Adrenal gland (tissue), 12 donors: ENCODE data around the gene SLC35B4. TPM values are rescaled to one million over a fixed set of nuclear protein-coding genes. Genes with fewer than 3 reads are reported as not detected.

Source experiments
- DNase-seq, 7 donors: peaks; one replicate each; pipeline ENCODE4 v3.0.0-alpha.2; 2019 to 2020
- H3K27ac ChIP-seq, 5 donors: fragments of 200-600 bp; sonication (generic) in 4 of 5; 1 replicate in 3 of 5; 2 replicates in 2 of 5; pipeline versions ENCODE4 v1.5.1 to v1.8.0; 2016 to 2020; ENCODE audit warnings: mild to moderate bottlenecking in 1 of 5
- H3K27me3 ChIP-seq: fragments of 200-600 bp; 2 replicates; pipeline ENCODE4 v1.8.0; 2021
- H3K36me3 ChIP-seq, 2 donors: fragments of 200-600 bp; replicated peaks in 1 of 2; 1 replicate in 1 of 2; 2 replicates in 1 of 2; pipeline versions ENCODE4 v1.5.1 to v1.8.0; 2018 to 2022
- H3K4me1 ChIP-seq, 2 donors: fragments of 200-600 bp; replicated peaks in 1 of 2; 1 replicate in 1 of 2; 2 replicates in 1 of 2; pipeline versions ENCODE4 v1.5.1 to v1.8.0; 2018 to 2021
- H3K4me3 ChIP-seq, 4 donors: fragments of 200-600 bp; sonication (generic) in 3 of 4; one replicate each; pipeline ENCODE4 v1.5.1; 2016 to 2018
- H3K9me3 ChIP-seq, 3 donors: fragments of 200-600 bp; sonication (generic) in 1 of 3; replicated peaks in 1 of 3; 1 replicate in 2 of 3; 2 replicates in 1 of 3; pipeline versions ENCODE4 v1.5.1 to v1.8.0; 2016 to 2021
- POLR2A ChIP-seq, 2 donors: fragments of 450-650 bp; IDR thresholded peaks; one replicate each; pipeline ENCODE4 v1.6.1; 2017; ENCODE audit warnings: antibody characterized with exemption in 2 of 2, mild to moderate bottlenecking in 2 of 2, moderate library complexity in 1 of 2
- WGBS, 4 donors: extraction: QIAGEN DNeasy Blood & Tissue Kit in 2 of 4; methylation state at CpG; one replicate each; pipeline versions ENCODE4 v1.1.5 to v1.1.7; 2013 to 2017; 5-methylcytosine and 5-hydroxymethylcytosine counted together
- intact Hi-C, 2 donors: fragments of 100-400 bp; cut with DNase I; formaldehyde crosslinking; loops; one replicate each; pipeline versions ENCODE4 v1.14.1 to v1.15.0; 2022 to 2023
- polyA plus RNA-seq, 3 donors: library from polyadenylated mRNA; stranded (reverse); fragments of 200-250 nt in 2 of 3; fragments of 350-450 nt in 1 of 3; fragmentation: Illumina TruSeq in 1 of 3; extraction: RNeasy Lipid Tissue Mini Kit (QIAGEN cat#74804) in 1 of 3; gene quantifications; one replicate each; pipeline ENCODE4 v1.2.3, GENCODE V29; 2013 to 2014
- total RNA-seq, 9 donors: library from RNA; depleted of rRNA in 4 of 9; stranded (reverse); fragments of >200 nt in 4 of 9; fragments of 120-200 nt in 1 of 9; fragmentation: NEBNext Ultra II Directional in 1 of 9; extraction: Animal tissue kit (Norgen Biotek cat#: 25700) in 1 of 9; gene quantifications; one replicate each; pipeline versions ENCODE4 v1.1.0 to v1.2.4, GENCODE V29; 2013 to 2023
- TF ChIP-seq, protein P1 (sequence below), 6 experiments: fragments of 450-650 bp in 4 of 6; fragments of 200-600 bp in 2 of 6; sonication (generic) in 1 of 6; IDR thresholded peaks; 1 replicate in 5 of 6; 2 replicates in 1 of 6; pipeline versions ENCODE4 v1.5.1 to v1.8.0; 2016 to 2021; ENCODE audit warnings: antibody characterized with exemption in 6 of 6, mild to moderate bottlenecking in 2 of 6, moderate library complexity in 1 of 6
- donor health status: healthy with polysubstance abuse.
- donor health status: Bipolar disorder and iron deficiency.
- donor health status: DM: yes; HTN: yes; CAD: no.
- donor health status: DM: no; HTN: no; CAD: no.
- donor health status: DM: no; HTN: no; CAD: no.
- donor health status: DM: yes; HTN: yes; CAD: no.

Gene SLC35B4
- total and polyA plus RNA-seq, 12 donors: 6.9 to 34.9 (median 18.1) TPM

DNA sequence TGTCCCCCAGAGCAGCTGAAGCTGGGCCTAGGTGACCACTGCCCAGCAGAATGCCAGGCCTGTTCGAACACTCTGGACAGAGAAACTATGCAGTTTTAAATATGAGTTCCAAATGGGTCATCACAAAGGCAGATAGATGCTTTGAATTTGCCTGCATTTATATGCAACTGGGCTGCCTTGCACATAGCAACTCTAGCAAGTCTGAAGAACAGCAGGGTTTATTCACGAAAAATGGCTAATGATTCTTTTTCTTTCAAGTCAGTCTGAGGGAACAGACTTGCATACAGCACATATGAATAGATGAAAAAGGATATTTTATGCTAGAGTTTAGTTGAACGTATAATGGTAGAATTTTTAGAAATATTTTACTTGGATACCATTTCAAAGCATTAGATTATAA, 68.5 kb downstream of the SLC35B4 start:
- Histone ChIP-seq H3K4me1 (no peaks in the 10 kb centered on the region), H3K4me3 (no peak overlapping the region), H3K27me3 (no peaks in the 10 kb centered on the region), H3K9me3 (no peaks in the 10 kb centered on the region), H3K36me3 (no peaks in the 10 kb centered on the region), H3K27ac (no peak overlapping the region)
- 62 to 80% (median 71%) methylated on average over 3 of the region's 3 CpGs for WGBS, 4 donors
- intact Hi-C loops: no loop called here
- no peak for DNase-seq
- TF ChIP-seq POLR2A (IDR thresholded peaks at IDR 0.05): no peak
- TF ChIP-seq, protein P1, sequence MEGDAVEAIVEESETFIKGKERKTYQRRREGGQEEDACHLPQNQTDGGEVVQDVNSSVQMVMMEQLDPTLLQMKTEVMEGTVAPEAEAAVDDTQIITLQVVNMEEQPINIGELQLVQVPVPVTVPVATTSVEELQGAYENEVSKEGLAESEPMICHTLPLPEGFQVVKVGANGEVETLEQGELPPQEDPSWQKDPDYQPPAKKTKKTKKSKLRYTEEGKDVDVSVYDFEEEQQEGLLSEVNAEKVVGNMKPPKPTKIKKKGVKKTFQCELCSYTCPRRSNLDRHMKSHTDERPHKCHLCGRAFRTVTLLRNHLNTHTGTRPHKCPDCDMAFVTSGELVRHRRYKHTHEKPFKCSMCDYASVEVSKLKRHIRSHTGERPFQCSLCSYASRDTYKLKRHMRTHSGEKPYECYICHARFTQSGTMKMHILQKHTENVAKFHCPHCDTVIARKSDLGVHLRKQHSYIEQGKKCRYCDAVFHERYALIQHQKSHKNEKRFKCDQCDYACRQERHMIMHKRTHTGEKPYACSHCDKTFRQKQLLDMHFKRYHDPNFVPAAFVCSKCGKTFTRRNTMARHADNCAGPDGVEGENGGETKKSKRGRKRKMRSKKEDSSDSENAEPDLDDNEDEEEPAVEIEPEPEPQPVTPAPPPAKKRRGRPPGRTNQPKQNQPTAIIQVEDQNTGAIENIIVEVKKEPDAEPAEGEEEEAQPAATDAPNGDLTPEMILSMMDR (IDR thresholded peaks at IDR 0.05): no peak

DNA sequence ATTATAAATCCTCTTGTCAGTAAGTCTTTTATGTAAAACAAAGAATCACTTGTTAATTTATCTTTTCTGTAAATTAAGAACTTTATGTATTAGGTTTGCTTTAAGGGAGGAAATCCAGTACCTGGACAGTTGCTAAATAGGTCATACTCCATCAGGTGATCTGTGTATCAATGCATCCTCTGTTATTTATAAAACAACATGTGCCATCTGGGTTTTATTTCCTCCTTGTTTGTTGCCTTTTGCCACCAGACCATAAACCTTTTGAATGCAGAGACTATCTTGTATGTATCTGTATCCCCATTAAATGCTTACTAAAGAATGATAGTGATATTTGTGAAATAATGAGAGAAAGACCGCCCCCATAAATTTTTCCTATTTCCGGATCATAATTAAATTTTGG, 70.0 kb downstream of the SLC35B4 start:
- 80 to 93% (median 84%) methylated on average over 2 of the region's 2 CpGs for WGBS, 4 donors
- intact Hi-C loops: no loop called here
- H3K9me3 ChIP-seq: no peaks in the 10 kb centered on the region

DNA sequence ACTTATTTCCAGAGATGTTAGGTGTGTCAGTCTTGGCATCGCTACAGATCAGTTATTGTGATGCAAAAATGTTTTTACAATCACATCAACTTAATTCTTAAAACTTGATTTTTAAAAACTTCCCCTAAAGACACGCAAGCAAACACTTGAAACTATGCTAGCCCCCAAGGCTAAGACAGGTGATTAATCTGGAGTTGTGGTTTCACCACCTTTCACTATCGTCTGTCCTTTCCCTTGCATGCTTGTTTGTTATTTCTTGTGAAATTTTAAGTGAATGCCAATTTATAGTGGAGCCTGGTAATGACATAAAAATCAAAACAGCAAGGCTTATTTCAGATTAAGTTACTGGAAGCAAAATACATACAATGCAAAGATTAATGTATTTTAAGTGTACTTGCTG, 70.4 kb downstream of the SLC35B4 start:
- Histone ChIP-seq H3K4me1 (no peaks in the 10 kb centered on the region), H3K27ac (no peak overlapping the region), H3K36me3 (no peaks in the 10 kb centered on the region), H3K4me3 (no peak overlapping the region), H3K9me3 (no peaks in the 10 kb centered on the region), H3K27me3 (no peaks in the 10 kb centered on the region)
- 53 to 57% (median 55%) methylated on average over 3 of the region's 3 CpGs for WGBS, 4 donors
- intact Hi-C loops: no loop called here
- no peak for DNase-seq
- TF ChIP-seq POLR2A (IDR thresholded peaks at IDR 0.05): no peak
- TF ChIP-seq, protein P1 (IDR thresholded peaks at IDR 0.05): no peak

More for the DNA sequence above, 70.0 kb downstream of the SLC35B4 start:
- H3K36me3 ChIP-seq: no peaks in the 10 kb centered on the region
- H3K27me3 ChIP-seq: no peaks in the 10 kb centered on the region
- no peak overlapping the region for H3K27ac ChIP-seq
- no peaks in the 10 kb centered on the region for H3K4me1 ChIP-seq
- no peak for DNase-seq
- TF ChIP-seq, protein P1 (IDR thresholded peaks at IDR 0.05): no peak
- no peak for TF ChIP-seq POLR2A (IDR thresholded peaks at IDR 0.05)
- H3K4me3 ChIP-seq: no peak overlapping the region

DNA sequence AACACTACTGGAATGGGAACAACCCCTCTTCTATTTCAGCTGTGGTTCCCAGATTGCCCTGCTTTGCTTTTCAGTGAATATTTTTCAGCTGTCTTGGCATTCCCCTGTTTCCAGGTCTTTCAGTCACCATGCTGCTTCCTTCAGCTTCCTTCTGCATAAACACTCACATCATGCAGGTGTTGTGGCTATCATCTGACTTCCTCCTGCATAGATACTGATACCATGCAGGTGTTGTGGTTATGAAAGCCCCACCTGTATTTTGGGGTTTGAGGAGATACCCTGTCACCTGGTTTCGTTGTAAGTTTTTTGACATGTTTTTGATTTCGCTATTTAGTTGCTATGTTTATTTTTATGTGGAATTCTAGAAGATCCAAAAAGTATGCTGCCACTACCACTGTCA, 71.5 kb downstream of the SLC35B4 start:
- Histone ChIP-seq H3K4me3 (no peak overlapping the region), H3K27me3 (no peaks in the 10 kb centered on the region), H3K27ac (no peak overlapping the region), H3K36me3 (no peaks in the 10 kb centered on the region), H3K9me3 (no peaks in the 10 kb centered on the region), H3K4me1 (no peaks in the 10 kb centered on the region)
- TF ChIP-seq, protein P1 (IDR thresholded peaks at IDR 0.05): no peak
- TF ChIP-seq POLR2A (IDR thresholded peaks at IDR 0.05): no peak
- no peak for DNase-seq
- 91 to 96% (median 95%) methylated on average over 2 of the region's 2 CpGs for WGBS, 4 donors
- intact Hi-C loops: no loop called here

Other genes with a start within 250 kb of the SLC35B4 start
- gene LRGUK, start 189.6 kb downstream of the SLC35B4 start, total RNA-seq: 1 to 10 TPM in 2 of 9 donors, under 1 TPM in 7; 0.14 to 1.9 (median 0.55) TPM
- gene LRGUK, start 189.6 kb downstream of the SLC35B4 start, polyA plus RNA-seq: 1 to 10 TPM in 1 of 3 donors, under 1 TPM in 2; 0.24 to 1.4 (median 0.26) TPM
- 1,000 to 10,000 TPM in 8 of 9 donors, 100 to 1,000 TPM in 1; 270 to 4,669 (median 4,051) TPM for gene AKR1B1, start 142.2 kb upstream of the SLC35B4 start, total RNA-seq
- gene AKR1B1, start 142.2 kb upstream of the SLC35B4 start, polyA plus RNA-seq: 1,000 to 10,000 TPM; 1,140 to 3,530 (median 1,408) TPM
- gene AKR1B10, start 210.6 kb upstream of the SLC35B4 start, total RNA-seq: 10 to 100 TPM in 2 of 9 donors, 1 to 10 TPM in 5, under 1 TPM in 1, not detected in 1; 0.67 to 26.8 (median 4.7) TPM
- gene AKR1B10, start 210.6 kb upstream of the SLC35B4 start, polyA plus RNA-seq: 1 to 10 TPM; 1.7 to 2.9 (median 2.5) TPM
- gene AKR1B15, start 232.2 kb upstream of the SLC35B4 start, total RNA-seq: under 1 TPM in 5 of 9 donors, not detected in 4; 0.19 to 0.55 (median 0.28) TPM
- gene AKR1B15, start 232.2 kb upstream of the SLC35B4 start, polyA plus RNA-seq: under 1 TPM in 1 of 3 donors, not detected in 2; 0.03 TPM